Articular chondrocyte of knee joint (primary cell): ENCODE results near the gene HOXC5. TPM values are rescaled to one million over a fixed set of nuclear protein-coding genes. Genes with fewer than 3 reads are reported as not detected.

Source experiments
- small RNA-seq: library from RNA; depleted of rRNA; stranded (forward); fragments of <200 nt; gene quantifications from one replicate; pipeline ENCODE3, GENCODE V24; 2012
- total RNA-seq: library from RNA; depleted of rRNA; stranded (reverse); fragments of >200 nt; gene quantifications from 2 replicates; pipeline ENCODE4 v1.2.3, GENCODE V29; 2012

HOXC5 gene
- 1.7 and 3.3 TPM in 2 replicates for total RNA-seq

GRCh38 chr12:54032627-54033100 is at the start of gene HOXC5:
Gene HOXC5, plus strand, starts transcription at chr12:54033050. Its CDS starts 73 bp downstream, at chr12:54033123.

DNA sequence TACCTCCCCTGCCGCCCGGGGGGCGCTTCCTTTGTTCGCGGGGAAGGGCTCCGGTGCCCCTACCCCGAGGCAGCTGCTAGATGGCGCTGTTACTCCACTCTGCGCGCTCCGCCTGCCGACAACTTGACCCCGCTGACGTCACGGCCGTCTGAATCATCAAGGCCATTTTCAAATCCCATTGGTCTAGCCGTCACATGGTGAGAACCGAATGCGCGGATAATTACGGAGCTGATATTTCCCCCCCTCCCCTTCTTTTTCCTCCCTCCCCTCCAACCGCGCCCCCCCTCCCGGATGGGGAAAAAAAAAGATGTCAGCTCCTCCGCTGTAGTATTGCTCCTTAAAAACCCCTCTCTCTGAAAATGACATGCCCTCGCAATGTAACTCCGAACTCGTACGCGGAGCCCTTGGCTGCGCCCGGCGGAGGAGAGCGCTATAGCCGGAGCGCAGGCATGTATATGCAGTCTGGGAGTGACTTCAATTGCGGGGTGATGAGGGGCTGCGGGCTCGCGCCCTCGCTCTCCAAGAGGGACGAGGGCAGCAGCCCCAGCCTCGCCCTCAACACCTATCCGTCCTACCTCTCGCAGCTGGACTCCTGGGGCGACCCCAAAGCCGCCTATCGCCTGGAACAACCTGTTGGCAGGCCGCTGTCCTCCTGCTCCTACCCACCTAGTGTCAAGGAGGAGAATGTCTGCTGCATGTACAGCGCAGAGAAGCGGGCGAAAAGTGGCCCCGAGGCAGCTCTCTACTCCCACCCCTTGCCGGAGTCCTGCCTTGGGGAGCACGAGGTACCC is 47.8 kb upstream of the HOXC5 start, which contains the start of gene HOXC10:
HOXC10 (plus strand) TSS at position 246 of the 791 bp plus-strand sequence; CDS start at position 360, 114 bp downstream.

GRCh38 chr12:54000116-54001114 is 32.4 kb upstream of the HOXC5 start, which contains the start of gene HOXC9:
Gene HOXC9, plus strand, starts transcription at chr12:54000161. Its CDS starts 28 bp downstream, at chr12:54000189.

DNA sequence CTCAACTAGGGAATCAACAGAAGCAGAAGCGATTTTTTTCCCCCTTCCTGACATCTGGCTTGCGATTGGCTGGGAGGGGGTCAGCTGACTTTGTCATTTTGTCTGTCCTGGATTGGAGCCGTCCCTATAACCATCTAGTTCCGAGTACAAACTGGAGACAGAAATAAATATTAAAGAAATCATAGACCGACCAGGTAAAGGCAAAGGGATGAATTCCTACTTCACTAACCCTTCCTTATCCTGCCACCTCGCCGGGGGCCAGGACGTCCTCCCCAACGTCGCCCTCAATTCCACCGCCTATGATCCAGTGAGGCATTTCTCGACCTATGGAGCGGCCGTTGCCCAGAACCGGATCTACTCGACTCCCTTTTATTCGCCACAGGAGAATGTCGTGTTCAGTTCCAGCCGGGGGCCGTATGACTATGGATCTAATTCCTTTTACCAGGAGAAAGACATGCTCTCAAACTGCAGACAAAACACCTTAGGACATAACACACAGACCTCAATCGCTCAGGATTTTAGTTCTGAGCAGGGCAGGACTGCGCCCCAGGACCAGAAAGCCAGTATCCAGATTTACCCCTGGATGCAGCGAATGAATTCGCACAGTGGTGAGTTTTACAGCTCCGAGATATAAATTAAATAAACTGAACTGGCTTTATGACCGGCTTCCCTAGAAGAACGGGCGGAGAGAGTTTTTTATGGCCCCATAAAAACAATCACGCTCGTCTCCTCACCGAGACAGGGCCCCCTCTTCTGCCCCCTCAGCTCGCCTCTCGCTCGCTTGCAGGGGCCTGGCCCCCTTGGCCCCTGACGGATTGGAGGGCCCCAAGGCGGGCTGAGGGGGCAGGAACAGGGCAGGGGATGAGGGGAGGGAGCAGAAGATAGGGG is 4.3 kb upstream of the HOXC5 start, which contains the start of gene HOXC6:
HOXC6 (plus strand) TSS at position 127 of the 888 bp plus-strand sequence; CDS start at position 209, 82 bp downstream.

GRCh38 chr12:54053751-54054741 is 21.2 kb downstream of the HOXC5 start, which contains the start of gene HOXC4:
Gene HOXC4, plus strand, starts transcription at chr12:54053835. Its CDS starts 88 bp downstream, at chr12:54053923.

Small RNAs within 50 kb of the gene (small RNA-seq; reads per million reads assigned to genes)
- gene HOXC5 (0.31 reads per million), gene MIR196A2 (8.5 reads per million, percentile 93 among the genes with 10 or more reads in this experiment), gene MIR615 (244 reads per million, percentile 98 among the genes with 10 or more reads in this experiment)

Other genes with a start within 250 kb of the HOXC5 start
- gene HOXC13, start 94.2 kb upstream of the HOXC5 start, total RNA-seq, result not detected in 2 replicates
- not detected in 2 replicates for gene HOXC12, start 78.1 kb upstream of the HOXC5 start, total RNA-seq
- 1.3 and 1.4 TPM in 2 replicates for gene HOXC11, start 59.9 kb upstream of the HOXC5 start, total RNA-seq
- gene HOTAIR, start 58.1 kb upstream of the HOXC5 start, total RNA-seq, result 1.6 and 1.8 TPM in 2 replicates
- gene HOXC10, start 47.9 kb upstream of the HOXC5 start, total RNA-seq, result 12.4 and 14.1 TPM in 2 replicates
- 8.3 and 9.8 TPM in 2 replicates for gene HOXC9, start 32.9 kb upstream of the HOXC5 start, total RNA-seq
- gene HOXC8, start 24.1 kb upstream of the HOXC5 start, total RNA-seq, result 2.7 and 3.1 TPM in 2 replicates
- 5.3 and 8.1 TPM in 2 replicates for gene HOXC6, start 4.6 kb upstream of the HOXC5 start, total RNA-seq
- 2.2 and 4.6 TPM in 2 replicates for gene HOXC4, start 20.8 kb downstream of the HOXC5 start, total RNA-seq
- 22.6 and 24.5 TPM in 2 replicates for gene SMUG1, start 155.9 kb downstream of the HOXC5 start, total RNA-seq
- gene CBX5, start 247.1 kb downstream of the HOXC5 start, total RNA-seq, result 67.9 and 72.2 TPM in 2 replicates
- gene HNRNPA1, start 247.7 kb downstream of the HOXC5 start, total RNA-seq, result 517 and 660 TPM in 2 replicates